A549 (cell line): Measurements from ENCODE around the gene DPF1. TPM values are rescaled to one million over a fixed set of nuclear protein-coding genes. Genes with fewer than 3 reads are reported as not detected.
A peak's percentile ranks its signal among the peaks of the same experiment; 100 is the strongest.

Experiments used
- ATAC-seq, 2 experiments: fragments of 200-7000 bp in 1 of 2; fragments of >200 bp in 1 of 2; cut with Nextera tagmentation in 1 of 2; cut with Tn5 transposase in 1 of 2; 3 replicates each; pipeline versions ENCODE4 v1.8.0 to v1.9.1; 2018 to 2020; ENCODE audit warnings: mild to moderate bottlenecking in 1 of 2, moderate library complexity in 1 of 2
- CTCF ChIA-PET: fragments of 300-600 bp; sonication (Branson Sonifier 250); formaldehyde crosslinking; extraction: SDS; loops from one replicate; lab custom pipeline; 2021; ENCODE audit warnings: antibody characterized with exemption, inconsistent platforms; lab: Yijun Ruan, JAX
- POLR2A ChIA-PET: fragments of 350-600 bp; formaldehyde crosslinking; extraction: SDS; loops from one replicate; lab custom pipeline; 2021; ENCODE audit warnings: antibody characterized with exemption, inconsistent platforms; lab: Yijun Ruan, JAX
- DNase-seq, 2 experiments: peaks; one replicate each; pipeline versions ENCODE4 v3.0.0 to v3.0.0-alpha.2; 2011 to 2016; ENCODE audit warnings: low read depth in 1 of 2, low spot score in 1 of 2
- FAIRE-seq: peaks from 2 replicates; lab custom pipeline; 2011; peaks lifted over from hg19 to GRCh38; lab: Jason Lieb, UNC
- H3K27ac ChIP-seq, 2 experiments: fragments of >200 bp; sonication (Bioruptor Twin); formaldehyde crosslinking; 3 replicates each; pipeline ENCODE4 v1.5.1; 2016 to 2017
- H3K4me1 ChIP-seq: fragments of >200 bp; sonication (Bioruptor Twin); formaldehyde crosslinking; 3 replicates; pipeline ENCODE4 v1.6.1; 2016
- H3K4me2 ChIP-seq: fragments of >200 bp; sonication (Bioruptor Twin); formaldehyde crosslinking; 3 replicates; pipeline ENCODE4 v1.6.1; 2016
- H3K4me3 ChIP-seq: fragments of >200 bp; sonication (Bioruptor Twin); formaldehyde crosslinking; 3 replicates; pipeline ENCODE4 v1.5.1; 2016
- H3K9me3 ChIP-seq: fragments of >200 bp; sonication (Bioruptor Twin); formaldehyde crosslinking; 3 replicates; pipeline ENCODE4 v1.6.1; 2016
- ATOH8 ChIP-seq: fragments of 250-450 bp; sonication (Bioruptor Pico); IDR thresholded peaks from 2 replicates; pipeline ENCODE4 v1.5.0; 2020; ENCODE audit warnings: low read depth, mild to moderate bottlenecking, moderate library complexity
- BCL3 ChIP-seq: fragments of >200 bp; sonication (Bioruptor Twin); formaldehyde crosslinking; IDR thresholded peaks from 3 replicates; pipeline ENCODE4 v1.6.1; 2016
- CHD4 ChIP-seq: fragments of 200-600 bp; sonication (generic); IDR thresholded peaks from 2 replicates; pipeline ENCODE4 v1.6.1; 2016; ENCODE audit warnings: antibody characterized with exemption, mild to moderate bottlenecking, borderline replicate concordance
- EHMT2 ChIP-seq: fragments of 200-600 bp; sonication (generic); IDR thresholded peaks from 2 replicates; pipeline ENCODE4 v1.6.1; 2016; ENCODE audit warnings: antibody characterized with exemption, low read depth, mild to moderate bottlenecking, moderate library complexity
- EP300 ChIP-seq, 2 experiments: fragments of >200 bp; sonication (Bioruptor Twin); formaldehyde crosslinking; IDR thresholded peaks; 2 replicates in 1 of 2; 3 replicates in 1 of 2; pipeline ENCODE4 v1.6.1; 2016 to 2017
- FOSB ChIP-seq: fragments of 250-450 bp; sonication (Bioruptor Pico); IDR thresholded peaks from 2 replicates; pipeline ENCODE4 v1.5.0; 2020; ENCODE audit warnings: mild to moderate bottlenecking, moderate library complexity
- HEYL ChIP-seq: fragments of 250-450 bp; sonication (Bioruptor Pico); IDR thresholded peaks from 2 replicates; pipeline ENCODE4 v1.8.0; 2021; ENCODE audit warnings: mild to moderate bottlenecking, moderate library complexity
- HOXA7 ChIP-seq: fragments of 250-450 bp; sonication (Bioruptor Pico); IDR thresholded peaks from 2 replicates; pipeline ENCODE4 v1.5.0; 2020; ENCODE audit warnings: mild to moderate bottlenecking, moderate library complexity
- KDM1A ChIP-seq: fragments of 200-600 bp; sonication (generic); IDR thresholded peaks from 2 replicates; pipeline ENCODE4 v1.6.1; 2016; ENCODE audit warnings: low read depth, mild to moderate bottlenecking
- MAX ChIP-seq: IDR thresholded peaks from 2 replicates; pipeline ENCODE4 v1.6.1; 2012
- MYC ChIP-seq: IDR thresholded peaks from 2 replicates; pipeline ENCODE4 v1.6.1; 2012; ENCODE audit warnings: mild to moderate bottlenecking, inconsistent platforms, low read length, improper control_type of control experiment, borderline replicate concordance
- NPAS2 ChIP-seq: fragments of 250-450 bp; sonication (Bioruptor Pico); IDR thresholded peaks from 2 replicates; pipeline ENCODE4 v1.8.0; 2022; ENCODE audit warnings: mild to moderate bottlenecking, moderate library complexity, borderline replicate concordance
- POLR2A ChIP-seq: IDR thresholded peaks from 2 replicates; pipeline ENCODE4 v1.6.1; 2012; ENCODE audit warnings: mild to moderate bottlenecking, low read length
- RAD21 ChIP-seq, 2 experiments: fragments of >200 bp in 1 of 2; sonication (Bioruptor Twin) in 1 of 2; formaldehyde crosslinking in 1 of 2; IDR thresholded peaks in 1 of 2; conservative IDR thresholded peaks in 1 of 2; 2 replicates in 1 of 2; 3 replicates in 1 of 2; pipeline ENCODE4 v1.6.1; 2012 to 2018; ENCODE audit warnings: inconsistent platforms in 1 of 2
- RNF2 ChIP-seq: fragments of 200-600 bp; sonication (generic); IDR thresholded peaks from 2 replicates; pipeline ENCODE4 v1.6.1; 2016; ENCODE audit warnings: low read depth, mild to moderate bottlenecking, antibody characterized with exemption, moderate library complexity, borderline replicate concordance
- ZC3H11A ChIP-seq: fragments of 450-650 bp; IDR thresholded peaks from 2 replicates; pipeline ENCODE4 v1.6.1; 2014; ENCODE audit warnings: antibody characterized with exemption, mild to moderate bottlenecking
- ZNF302 ChIP-seq: fragments of 250-450 bp; sonication (Bioruptor Pico); IDR thresholded peaks from 2 replicates; pipeline ENCODE4 v1.9.0; 2021; ENCODE audit warnings: inconsistent platforms, mild to moderate bottlenecking, moderate library complexity
- WGBS: methylation state at CpG from one replicate; pipeline ENCODE4 v1.1.6; 2017; ENCODE audit errors: missing lambda C conversion rate; 5-methylcytosine and 5-hydroxymethylcytosine counted together
- polyA plus RNA-seq, 4 experiments: library from polyadenylated mRNA; depleted of rRNA in 3 of 4; stranded (reverse); fragments of >200 nt; fragmentation: RNase III in 1 of 4; extraction: RNeasy Plus Mini Kit Qiagen cat#74134 plus additional on column Dnase treatment in 1 of 4; gene quantifications; 2 replicates in 3 of 4; 3 replicates in 1 of 4; pipeline ENCODE4 v1.2.3, GENCODE V29; 2011 to 2017

DPF1 gene
- polyA plus RNA-seq, 2 of the 4 experiments (the other 2 are of a cell fraction), result 2.1 to 6.8 TPM

GRCh38 chr19:38210458-38210987 is 13.5 kb downstream of the DPF1 start:
- Histone ChIP-seq H3K4me2 (no peak overlapping the region), H3K27ac (peak overlapping the region in 1 of 2 experiments; percentile 18; a peak in 1 of 6 replicates), H3K4me1 (peaks cover 31% of the 10 kb centered on the region), H3K9me3 (no peaks in the 10 kb centered on the region), H3K4me3 (no peak overlapping the region)
- TF ChIP-seq RNF2 (no peak), KDM1A (no peak), BCL3 (no peak), ATOH8 (CRISPR knock-in tag) (no peak), MYC (no peak), MAX (no peak), EHMT2 (no peak), NPAS2 (CRISPR knock-in tag) (no peak), FOSB (CRISPR knock-in tag) (no peak)
- ChIA-PET CTCF (interaction anchor here (0.6 to 1.6 kb wide), 3 partner anchors 11 to 308 kb away, joined by 3 to 8 read pairs (median 5); no protein-coding TSS in a partner anchor), POLR2A (interaction anchor here (0.5 kb wide), 1 partner anchor 56 kb away, joined by 3 read pairs; no protein-coding TSS in a partner anchor)
- ATAC-seq, result no peak
- no peak for DNase-seq
- 69% methylated on average over 16 of the region's 24 CpGs for WGBS
- FAIRE-seq, result no peak

GRCh38 chr19:38209671-38210457 is 14.2 kb downstream of the DPF1 start:
- CTCF ChIA-PET, result interaction anchor here (0.6 to 1.6 kb wide), 4 partner anchors 11 to 307 kb away, joined by 3 to 8 read pairs (median 4); no protein-coding TSS in a partner anchor
- WGBS, result 82% methylated on average over 30 of the region's 30 CpGs

GRCh38 chr19:38209152-38209551 is 14.9 kb downstream of the DPF1 start:
- DNase-seq (no peak), ATAC-seq (no peak), FAIRE-seq (no peak)
- peaks cover 34% of the 10 kb centered on the region for H3K4me1 ChIP-seq
- POLR2A ChIA-PET, result no interaction called here
- no peak overlapping the region for H3K4me3 ChIP-seq
- WGBS, result 62% methylated on average over 5 of the region's 5 CpGs
- H3K27ac ChIP-seq, result peak overlapping the region in 1 of 2 experiments; percentile 2; a peak in 1 of 6 replicates
- TF ChIP-seq CHD4 (no peak), EP300 (IDR thresholded peaks at IDR 0.05) (no peak), HOXA7 (CRISPR knock-in tag) (no peak), ZC3H11A (no peak)
- no peaks in the 10 kb centered on the region for H3K9me3 ChIP-seq
- no peak overlapping the region for H3K4me2 ChIP-seq
- CTCF ChIA-PET, result interaction anchor here (0.7 to 1.6 kb wide), 4 partner anchors 12 to 307 kb away, joined by 3 to 8 read pairs (median 4); no protein-coding TSS in a partner anchor

More at GRCh38 chr19:38209671-38210457, 14.2 kb downstream of the DPF1 start:
- Histone ChIP-seq H3K9me3 (no peaks in the 10 kb centered on the region), H3K4me3 (no peak overlapping the region), H3K27ac (peak overlapping the region in 1 of 2 experiments; percentile 13; a peak in 1 of 6 replicates), H3K4me1 (peaks cover 31% of the 10 kb centered on the region), H3K4me2 (no peak overlapping the region)
- no peak for FAIRE-seq
- TF ChIP-seq POLR2A, result no peak
- TF ChIP-seq, all 56 proteins: peak for 0
- no peak for DNase-seq
- POLR2A ChIA-PET, result interaction anchor here (0.5 kb wide), 1 partner anchor 55 kb away, joined by 3 read pairs; no protein-coding TSS in a partner anchor
- ATAC-seq, result peak; percentile 1 to 15; a peak in 3 of 6 replicates

- peaks cover 40% of the 10 kb centered on the region for H3K4me1 ChIP-seq
- no peaks in the 10 kb centered on the region for H3K9me3 ChIP-seq
- DNase-seq (no peak), ATAC-seq (no peak), FAIRE-seq (no peak)
- TF ChIP-seq HEYL (CRISPR knock-in tag) (no peak), ZC3H11A (no peak), RAD21 (conservative IDR thresholded peaks at IDR 0.05 in 1 of 2, IDR thresholded peaks at IDR 0.05 in 1 of 2) (no peak), CHD4 (no peak), ZNF302 (CRISPR knock-in tag) (no peak), BCL3 (no peak)
- H3K27ac ChIP-seq, result no peak overlapping the region
- H3K4me3 ChIP-seq, result no peak overlapping the region
- CTCF ChIA-PET, result interaction anchor here (0.6 to 0.7 kb wide), 2 partner anchors 31 to 163 kb away, joined by 3 read pairs; no protein-coding TSS in a partner anchor
- POLR2A ChIA-PET, result no interaction called here
- 81% methylated on average over 3 of the region's 3 CpGs for WGBS
- no peak overlapping the region for H3K4me2 ChIP-seq
These were observed 15.5 kb downstream of the DPF1 start for GRCh38 chr19:38208571-38208970.
